ENCODE data around the gene PUDP.
"Not testable (repeated sequence)": the region's sequence is repeated elsewhere in the genome, so short reads cannot be mapped to it uniquely, and the experiment has no call there.

PUDP gene

GRCh38 chrX:7109049-7109531 lies 38.9 kb downstream of the PUDP start:
- H3K27me3 ChIP-seq: no peaks in the 10 kb centered on the region
- H3K36me3 ChIP-seq: no peaks in the 10 kb centered on the region
- no peaks in the 10 kb centered on the region for H3K9me3 ChIP-seq
- no peak overlapping the region for H3K4me3 ChIP-seq (ENCODE audit: low read depth, low read length)
- no peak for DNase-seq
- TF ChIP-seq, protein P1, sequence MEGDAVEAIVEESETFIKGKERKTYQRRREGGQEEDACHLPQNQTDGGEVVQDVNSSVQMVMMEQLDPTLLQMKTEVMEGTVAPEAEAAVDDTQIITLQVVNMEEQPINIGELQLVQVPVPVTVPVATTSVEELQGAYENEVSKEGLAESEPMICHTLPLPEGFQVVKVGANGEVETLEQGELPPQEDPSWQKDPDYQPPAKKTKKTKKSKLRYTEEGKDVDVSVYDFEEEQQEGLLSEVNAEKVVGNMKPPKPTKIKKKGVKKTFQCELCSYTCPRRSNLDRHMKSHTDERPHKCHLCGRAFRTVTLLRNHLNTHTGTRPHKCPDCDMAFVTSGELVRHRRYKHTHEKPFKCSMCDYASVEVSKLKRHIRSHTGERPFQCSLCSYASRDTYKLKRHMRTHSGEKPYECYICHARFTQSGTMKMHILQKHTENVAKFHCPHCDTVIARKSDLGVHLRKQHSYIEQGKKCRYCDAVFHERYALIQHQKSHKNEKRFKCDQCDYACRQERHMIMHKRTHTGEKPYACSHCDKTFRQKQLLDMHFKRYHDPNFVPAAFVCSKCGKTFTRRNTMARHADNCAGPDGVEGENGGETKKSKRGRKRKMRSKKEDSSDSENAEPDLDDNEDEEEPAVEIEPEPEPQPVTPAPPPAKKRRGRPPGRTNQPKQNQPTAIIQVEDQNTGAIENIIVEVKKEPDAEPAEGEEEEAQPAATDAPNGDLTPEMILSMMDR (IDR thresholded peaks at IDR 0.05; ENCODE audit: low read depth, low read length): no peak
- H3K4me1 ChIP-seq: no peaks in the 10 kb centered on the region

GRCh38 chrX:7108030-7108429 lies 39.9 kb downstream of the PUDP start:
- no peaks in the 10 kb centered on the region for H3K9me3 ChIP-seq
- H3K4me1 ChIP-seq: no peaks in the 10 kb centered on the region
- H3K27me3 ChIP-seq: no peaks in the 10 kb centered on the region
- no peak for DNase-seq
- H3K4me3 ChIP-seq (ENCODE audit: low read depth, low read length): no peak overlapping the region
- TF ChIP-seq, protein P1 (IDR thresholded peaks at IDR 0.05; ENCODE audit: low read depth, low read length): no peak
- H3K36me3 ChIP-seq: no peaks in the 10 kb centered on the region

GRCh38 chrX:7106649-7107048 lies 41.3 kb downstream of the PUDP start:
- TF ChIP-seq, protein P1 (IDR thresholded peaks at IDR 0.05; ENCODE audit: low read depth, low read length): no peak
- no peaks in the 10 kb centered on the region for H3K4me1 ChIP-seq
- no peaks in the 10 kb centered on the region for H3K9me3 ChIP-seq
- no peaks in the 10 kb centered on the region for H3K36me3 ChIP-seq
- H3K27me3 ChIP-seq: no peaks in the 10 kb centered on the region
- DNase-seq: no peak
- no peak overlapping the region for H3K4me3 ChIP-seq (ENCODE audit: low read depth, low read length)

- Histone ChIP-seq H3K4me1 (no peaks in the 10 kb centered on the region), H3K36me3 (no peaks in the 10 kb centered on the region), H3K27me3 (no peaks in the 10 kb centered on the region), H3K4me3 (ENCODE audit: low read depth, low read length) (no peak overlapping the region), H3K9me3 (no peaks in the 10 kb centered on the region)
- TF ChIP-seq, protein P1 (IDR thresholded peaks at IDR 0.05; ENCODE audit: low read depth, low read length): no peak
- DNase-seq: no peak
Measured at GRCh38 chrX:7102119-7102518, 45.8 kb downstream of the PUDP start.

- no peak for DNase-seq
- no peaks in the 10 kb centered on the region for H3K9me3 ChIP-seq
Measured at GRCh38 chrX:7100022-7100421, 47.9 kb downstream of the PUDP start.

DNA sequence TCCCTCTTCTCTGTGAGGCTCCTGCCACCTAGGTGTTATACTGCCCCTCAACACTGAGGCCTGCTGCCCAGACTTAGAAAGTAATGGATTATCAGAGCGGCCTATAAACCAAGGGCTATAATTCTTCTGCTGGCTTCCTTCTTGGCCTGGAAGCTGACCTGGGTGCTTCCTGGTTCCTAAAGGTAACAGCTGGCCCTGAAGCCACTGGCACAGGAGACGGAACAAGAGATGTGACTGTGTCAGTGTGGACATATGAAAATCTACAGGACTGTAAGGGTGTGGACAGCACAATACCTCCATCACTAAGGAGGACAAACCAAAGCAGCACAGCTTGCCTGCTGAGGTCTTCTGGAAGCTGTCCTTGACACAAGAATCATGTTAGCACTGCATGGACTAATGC lies 52.3 kb downstream of the PUDP start:
- H3K4me1 ChIP-seq; H3K36me3 ChIP-seq; DNase-seq; H3K27me3 ChIP-seq; H3K9me3 ChIP-seq; H3K4me3 ChIP-seq (ENCODE audit: low read depth, low read length): not testable (repeated sequence)

More at GRCh38 chrX:7100022-7100421, 47.9 kb downstream of the PUDP start:
- Histone ChIP-seq H3K4me1 (no peaks in the 10 kb centered on the region), H3K27me3 (no peaks in the 10 kb centered on the region), H3K4me3 (ENCODE audit: low read depth, low read length) (no peak overlapping the region), H3K36me3 (no peaks in the 10 kb centered on the region)
- TF ChIP-seq, protein P1 (IDR thresholded peaks at IDR 0.05; ENCODE audit: low read depth, low read length): no peak

- Histone ChIP-seq H3K4me3 (ENCODE audit: low read depth, low read length) (no peak overlapping the region), H3K27me3 (no peaks in the 10 kb centered on the region), H3K9me3 (no peaks in the 10 kb centered on the region), H3K4me1 (no peaks in the 10 kb centered on the region), H3K36me3 (no peaks in the 10 kb centered on the region)
- TF ChIP-seq, protein P1 (IDR thresholded peaks at IDR 0.05; ENCODE audit: low read depth, low read length): no peak
- DNase-seq: no peak
Measured at GRCh38 chrX:7093305-7093704, 54.6 kb downstream of the PUDP start.
